Measurements from ENCODE around the gene CCDC194.
"Not testable (repeated sequence)": the region's sequence is repeated elsewhere in the genome, so short reads cannot be mapped to it uniquely, and the experiment has no call there.

Gene CCDC194

GRCh38 chr19:17365361-17365760 is 28.6 kb downstream of the CCDC194 start:
- no peak for DNase-seq

GRCh38 chr19:17363852-17364605 is 30.0 kb downstream of the CCDC194 start:
- not testable (repeated sequence) for DNase-seq

- no peak for DNase-seq
Observed at GRCh38 chr19:17359905-17360800, 33.8 kb downstream of the CCDC194 start.

GRCh38 chr19:17358395-17358794 is 35.6 kb downstream of the CCDC194 start:
- no peak for DNase-seq

GRCh38 chr19:17357724-17358123 is 36.3 kb downstream of the CCDC194 start:
- DNase-seq = no peak

GRCh38 chr19:17357078-17357666 is 36.8 kb downstream of the CCDC194 start:
- no peak for DNase-seq

- no peak for DNase-seq
Observed at GRCh38 chr19:17353386-17353785, 40.6 kb downstream of the CCDC194 start.

- DNase-seq = no peak
Observed at GRCh38 chr19:17352608-17353280, 41.3 kb downstream of the CCDC194 start.

- DNase-seq = no peak
Observed at GRCh38 chr19:17351815-17352435, 42.1 kb downstream of the CCDC194 start.

- no peak for DNase-seq
Observed at GRCh38 chr19:17348700-17349099, 45.3 kb downstream of the CCDC194 start.

GRCh38 chr19:17347877-17348276 is 46.1 kb downstream of the CCDC194 start:
- no peak for DNase-seq

GRCh38 chr19:17347361-17347760 is 46.6 kb downstream of the CCDC194 start:
- DNase-seq = no peak

- DNase-seq = peak; percentile 63
Observed at GRCh38 chr19:17346109-17346671, 47.8 kb downstream of the CCDC194 start.

- DNase-seq = no peak
Observed at GRCh38 chr19:17341845-17342244, 52.2 kb downstream of the CCDC194 start.

GRCh38 chr19:17341386-17341785 is 52.6 kb downstream of the CCDC194 start:
- no peak for DNase-seq

- DNase-seq = no peak
Observed at GRCh38 chr19:17340871-17341357, 53.1 kb downstream of the CCDC194 start.

Measured in activated CD4-positive, alpha-beta T cell treated with anti-CD3 and anti-CD28 coated beads for 1 hour (primary cell).